NCI-H146 (cell line): ENCODE results near the gene SPEM2.
"Not testable (repeated sequence)": the region's sequence is repeated elsewhere in the genome, so short reads cannot be mapped to it uniquely, and the experiment has no call there.

Experiments used
- DNase-seq: peaks from one replicate; lab custom pipeline; 2025; lab: John Stamatoyannopoulos, UW

Gene SPEM2

DNA sequence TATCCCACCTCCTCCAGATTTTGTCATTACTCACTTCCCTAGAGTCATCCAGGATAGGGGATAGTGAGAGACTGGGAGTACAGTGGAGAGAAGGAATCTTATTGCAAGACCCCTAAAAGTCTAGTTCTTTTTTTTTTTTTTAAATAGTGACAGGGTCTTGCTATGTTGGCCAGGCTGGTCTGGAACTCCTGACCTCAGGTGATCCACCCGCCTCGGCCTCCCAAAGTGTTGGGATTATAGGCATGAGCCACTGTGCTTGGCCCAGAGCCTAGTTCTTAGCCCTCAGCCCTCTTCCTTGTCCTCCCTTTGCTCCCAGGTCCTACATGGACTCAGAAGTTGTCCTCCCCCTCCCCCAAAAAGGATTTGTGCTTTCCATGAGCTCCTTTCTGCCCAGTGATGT, 16.7 kb downstream of the SPEM2 start:
- no peak for DNase-seq

DNA sequence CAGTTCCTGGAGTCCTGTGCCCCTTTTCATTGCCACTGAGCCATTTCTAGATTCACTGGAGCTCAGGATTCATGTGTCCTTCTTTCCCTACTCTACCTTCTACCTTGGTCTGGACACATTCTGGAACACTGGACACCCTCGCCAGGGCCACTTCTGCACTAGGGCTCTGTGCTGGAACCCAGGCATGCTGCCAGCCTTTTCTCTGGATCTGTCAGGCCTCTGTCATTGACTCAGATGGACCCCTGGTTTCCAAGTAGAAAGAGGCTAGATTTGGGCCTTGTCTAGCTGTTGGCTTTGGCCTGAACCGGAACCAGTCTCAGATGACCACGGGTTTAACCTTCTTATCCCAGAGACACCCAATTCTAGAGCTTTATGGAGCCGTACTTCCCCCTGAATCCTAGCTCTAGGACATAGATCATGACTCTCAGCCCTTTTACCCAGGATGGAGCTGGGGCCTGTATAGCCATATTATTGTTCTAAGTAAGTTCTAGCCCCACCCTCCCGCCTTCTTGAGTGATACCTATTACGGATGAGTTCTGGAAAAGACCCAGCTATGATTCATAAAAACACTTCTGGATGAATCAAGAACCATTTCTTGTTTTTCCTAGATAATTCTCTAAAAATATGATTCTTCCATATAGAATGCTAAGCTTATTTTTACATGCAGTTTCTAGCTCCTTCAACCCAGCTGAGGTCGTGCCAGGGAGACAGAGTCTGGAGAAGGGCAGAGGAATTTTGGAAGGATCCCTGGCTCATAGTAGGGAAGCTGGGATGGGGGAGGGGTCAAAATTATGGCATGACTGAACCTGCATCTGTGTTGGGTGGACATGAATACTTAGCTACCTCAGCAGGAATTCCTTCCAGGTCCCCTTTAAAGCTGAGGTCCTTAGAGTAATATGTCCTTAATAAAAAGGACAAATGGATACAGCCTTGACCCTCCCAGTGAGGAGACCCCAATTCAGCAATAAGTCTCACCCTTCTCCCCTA, 18.4 kb downstream of the SPEM2 start:
- DNase-seq: no peak

DNA sequence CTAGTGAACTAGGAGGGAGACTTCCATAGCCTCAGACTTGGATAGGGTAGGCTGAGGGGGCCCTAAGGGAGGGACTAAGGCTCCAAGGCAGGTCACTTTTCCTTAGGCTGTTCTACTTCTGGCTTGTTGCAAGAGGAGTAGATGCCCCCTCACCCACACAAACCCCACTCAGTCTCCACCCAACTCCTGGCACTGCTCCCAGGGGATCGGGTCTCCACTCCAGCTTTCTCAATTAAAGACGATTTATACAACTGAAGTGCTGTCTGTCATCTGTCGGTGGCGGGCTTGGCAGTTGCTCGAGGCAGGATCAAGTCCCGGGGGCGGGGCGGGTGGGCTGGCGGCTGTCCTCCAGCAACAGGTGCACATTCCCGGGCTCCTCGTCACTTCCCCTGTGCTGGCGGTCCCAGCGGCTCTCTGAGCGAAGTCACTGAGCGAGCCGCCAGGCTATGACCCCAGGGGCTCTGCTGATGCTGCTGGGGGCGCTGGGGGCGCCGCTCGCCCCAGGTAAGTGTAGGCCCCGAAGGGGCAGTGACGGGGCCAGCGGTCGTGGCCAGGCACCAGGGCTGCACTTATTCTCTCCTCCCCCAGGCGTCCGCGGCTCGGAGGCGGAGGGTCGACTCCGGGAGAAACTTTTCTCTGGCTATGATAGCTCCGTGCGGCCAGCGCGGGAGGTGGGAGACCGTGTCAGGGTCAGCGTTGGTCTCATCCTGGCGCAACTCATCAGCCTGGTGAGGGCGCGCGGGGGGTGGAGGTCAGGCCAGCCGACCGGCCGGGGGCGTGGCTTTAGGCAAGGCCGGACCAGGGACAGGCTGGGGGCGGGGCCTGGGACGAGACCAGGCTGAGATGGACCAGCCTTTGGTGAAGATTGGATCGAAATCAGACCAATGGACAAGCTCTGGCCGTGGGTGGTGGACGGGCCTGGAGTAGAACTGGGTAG, 19.5 kb downstream of the SPEM2 start, which contains the start of gene CHRNB1:
CHRNB1 (plus strand) TSS at position 380 of the 937 bp plus-strand sequence; CDS start at position 447, 67 bp downstream.
- no peak for DNase-seq

DNA sequence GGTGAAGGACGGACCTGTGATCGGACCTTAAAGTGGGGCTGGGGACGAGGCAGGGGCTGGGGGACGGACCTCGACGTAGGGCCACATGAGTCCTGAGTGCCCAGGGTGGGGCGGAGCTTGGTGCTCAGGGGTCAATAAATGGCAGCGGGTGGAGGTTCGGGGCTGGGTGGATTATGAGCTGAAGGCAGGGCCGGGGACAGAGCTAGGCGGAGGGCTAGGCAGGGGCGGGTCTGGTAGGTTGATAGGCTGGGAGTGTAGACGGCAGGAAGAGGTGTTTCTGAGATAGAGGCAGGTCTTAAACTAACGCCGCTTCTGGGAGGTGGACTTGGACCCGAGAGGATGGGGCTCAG, 20.2 kb downstream of the SPEM2 start:
- DNase-seq: no peak

DNA sequence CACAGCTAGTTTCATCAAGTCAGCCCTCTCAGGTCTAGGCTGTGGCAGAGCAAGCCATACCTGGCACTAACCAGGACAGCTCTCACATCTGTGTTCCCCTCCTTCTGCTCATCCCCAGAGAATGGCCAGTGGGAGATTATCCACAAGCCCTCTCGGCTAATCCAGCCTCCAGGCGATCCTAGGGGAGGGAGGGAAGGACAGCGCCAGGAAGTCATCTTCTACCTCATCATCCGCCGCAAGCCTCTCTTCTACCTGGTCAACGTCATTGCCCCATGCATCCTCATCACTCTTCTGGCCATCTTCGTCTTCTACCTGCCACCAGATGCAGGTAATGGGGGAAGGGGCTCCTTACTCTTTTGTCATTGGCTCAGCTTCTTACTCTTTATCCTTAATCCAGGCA, 23.0 kb downstream of the SPEM2 start:
- DNase-seq: no peak

DNA sequence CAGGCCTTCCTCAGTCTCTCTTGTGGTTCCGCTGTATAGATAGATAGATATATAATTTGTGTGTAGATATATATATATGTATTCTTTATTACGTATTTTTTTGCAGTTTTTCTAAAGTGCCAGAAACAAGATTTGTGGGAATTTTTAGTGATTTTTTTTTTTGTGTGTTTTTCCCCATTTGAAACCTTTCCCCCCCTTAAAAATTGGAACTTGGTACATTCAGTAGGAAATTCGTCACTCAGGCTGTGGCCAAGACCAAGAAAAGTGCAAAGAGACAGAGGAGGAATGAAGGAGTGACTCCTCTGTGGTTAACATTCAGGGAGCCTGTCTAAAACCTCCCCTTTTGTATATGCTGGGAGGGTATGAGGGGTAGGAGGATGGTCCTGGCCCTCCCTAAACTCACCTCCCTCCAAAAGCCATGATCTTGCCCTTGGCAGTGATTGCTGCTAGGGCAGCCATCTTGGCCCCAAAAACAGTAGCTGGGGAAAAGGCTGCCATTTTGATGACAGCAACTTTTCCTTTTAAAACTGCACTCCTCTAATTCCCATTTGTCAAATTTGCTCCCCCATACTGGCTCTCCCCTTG, 34.6 kb downstream of the SPEM2 start:
- DNase-seq: no peak

DNA sequence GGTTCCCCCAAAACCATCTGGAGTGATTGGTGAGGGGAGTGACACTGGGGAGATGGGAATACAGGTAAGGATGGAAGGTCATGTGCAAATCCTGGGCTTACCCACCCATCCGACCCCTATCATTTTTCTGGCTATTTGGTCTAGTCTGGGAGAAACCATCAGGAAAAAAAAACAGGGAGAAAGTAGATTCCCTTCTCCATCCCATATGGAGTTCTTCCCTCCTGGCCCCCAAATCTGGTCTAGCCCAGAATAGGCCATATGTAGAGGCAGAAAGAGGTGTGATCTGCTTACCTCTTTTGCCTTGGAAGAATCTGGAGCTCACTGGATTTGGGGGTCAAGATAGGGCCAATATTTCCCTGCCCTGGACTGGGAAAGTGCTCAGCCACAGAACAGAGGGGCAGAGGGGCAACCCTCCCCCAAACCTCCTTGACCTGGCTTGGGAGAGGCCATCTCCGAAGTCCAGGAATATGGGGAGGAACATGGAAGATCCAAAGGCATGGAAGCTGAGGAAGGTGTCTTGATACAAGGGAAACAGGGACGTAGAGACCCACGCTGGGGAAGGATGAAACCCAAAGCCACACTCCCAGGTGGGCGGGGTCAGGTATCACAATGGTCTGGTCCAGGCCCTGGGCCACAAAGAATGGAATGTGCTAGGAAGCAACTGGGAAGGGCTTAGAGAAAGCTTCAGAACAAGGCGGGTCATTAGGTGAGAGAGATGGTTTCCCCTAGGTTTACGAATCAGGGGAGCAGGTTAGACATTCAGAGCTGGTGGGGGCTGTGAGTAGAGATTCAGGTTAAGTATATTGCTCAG, 35.6 kb downstream of the SPEM2 start:
- DNase-seq: no peak

DNA sequence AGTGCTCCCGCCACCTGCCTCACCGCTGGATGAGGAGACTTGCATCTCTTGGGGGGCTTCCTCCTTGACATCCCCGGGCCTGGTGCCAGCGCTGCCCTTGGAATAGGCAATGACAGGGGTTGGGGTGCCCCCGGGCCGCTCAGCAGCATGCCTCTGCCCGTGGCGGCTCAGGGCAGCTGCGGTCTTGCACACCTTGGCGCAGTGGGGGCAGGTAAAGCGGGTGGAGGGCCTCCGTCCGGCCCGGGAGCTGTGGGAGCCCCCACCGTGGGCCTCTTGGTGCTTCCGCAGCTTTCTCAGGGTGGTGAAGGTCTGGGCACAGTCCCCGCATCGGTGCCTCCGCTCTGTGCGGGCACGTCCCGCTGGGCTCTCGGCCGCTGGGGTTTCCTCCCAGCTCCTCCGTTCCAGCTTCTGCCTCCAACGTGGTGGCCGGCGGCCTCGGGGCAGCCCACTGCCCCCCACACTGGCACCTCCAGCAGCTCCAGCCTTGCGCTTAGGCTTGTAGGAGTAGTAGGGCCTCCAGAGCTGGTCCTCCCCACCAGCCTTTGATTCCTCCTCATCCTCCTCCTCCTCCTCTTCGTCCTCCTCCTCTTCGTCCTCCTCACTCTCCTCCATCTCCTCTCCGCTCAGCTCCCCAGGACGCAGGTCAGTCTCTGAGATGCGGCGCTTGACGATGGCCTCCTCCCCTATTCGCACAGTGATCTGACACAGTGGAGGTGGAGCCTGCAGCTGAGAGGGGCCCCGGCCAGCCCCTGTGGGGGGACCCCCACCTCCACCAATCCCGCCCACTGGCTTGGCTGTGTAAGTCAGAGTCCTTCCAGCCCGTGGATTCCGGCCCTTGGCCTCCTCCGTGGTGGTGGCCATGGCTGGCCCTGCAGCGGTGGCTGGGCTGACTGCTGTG, 37.3 kb downstream of the SPEM2 start:
- no peak for DNase-seq

DNA sequence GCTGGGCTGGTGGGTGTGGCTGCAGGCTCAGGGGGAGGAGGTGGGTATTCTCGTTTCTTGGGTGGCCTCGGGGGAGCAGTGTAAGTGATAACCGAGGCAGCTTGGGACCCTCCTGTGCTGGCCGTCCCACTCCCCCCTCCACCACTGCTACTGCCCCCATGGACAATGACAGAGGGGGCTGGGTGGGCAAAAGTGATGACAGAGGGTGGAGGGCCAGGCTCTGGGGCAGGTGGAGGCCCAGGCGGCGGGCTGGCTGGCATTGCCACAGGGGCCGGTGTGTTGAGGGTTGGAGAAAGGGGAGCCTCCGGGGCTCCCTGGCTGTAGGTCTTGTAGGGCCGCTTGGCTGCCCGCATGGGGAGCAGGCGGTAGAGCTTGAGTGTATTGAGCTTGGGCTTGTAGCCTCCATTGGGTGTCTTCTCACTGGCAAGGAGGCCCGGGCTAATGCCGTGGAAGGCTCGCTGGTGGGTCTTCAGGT, 38.0 kb downstream of the SPEM2 start:
- no peak for DNase-seq

DNA sequence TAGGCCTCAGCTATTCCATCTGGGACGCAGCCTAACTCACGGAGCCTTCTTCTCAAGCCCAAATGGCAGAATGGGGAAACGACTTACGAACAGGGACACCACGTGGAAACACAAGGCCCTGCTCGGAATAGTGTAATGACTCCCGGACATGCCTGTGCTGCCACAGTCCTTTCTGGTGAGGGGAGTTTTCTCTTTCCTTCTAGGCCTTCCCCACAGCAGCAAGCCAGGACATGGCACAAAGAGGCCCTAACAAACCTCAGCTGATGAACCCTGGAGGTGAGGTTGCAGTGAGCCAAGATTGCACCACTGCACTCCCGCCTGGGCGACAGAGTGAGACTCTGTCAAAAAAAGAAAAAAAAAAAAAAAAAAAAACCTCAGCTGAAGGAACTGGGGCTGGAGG, 38.7 kb downstream of the SPEM2 start:
- no peak for DNase-seq

DNA sequence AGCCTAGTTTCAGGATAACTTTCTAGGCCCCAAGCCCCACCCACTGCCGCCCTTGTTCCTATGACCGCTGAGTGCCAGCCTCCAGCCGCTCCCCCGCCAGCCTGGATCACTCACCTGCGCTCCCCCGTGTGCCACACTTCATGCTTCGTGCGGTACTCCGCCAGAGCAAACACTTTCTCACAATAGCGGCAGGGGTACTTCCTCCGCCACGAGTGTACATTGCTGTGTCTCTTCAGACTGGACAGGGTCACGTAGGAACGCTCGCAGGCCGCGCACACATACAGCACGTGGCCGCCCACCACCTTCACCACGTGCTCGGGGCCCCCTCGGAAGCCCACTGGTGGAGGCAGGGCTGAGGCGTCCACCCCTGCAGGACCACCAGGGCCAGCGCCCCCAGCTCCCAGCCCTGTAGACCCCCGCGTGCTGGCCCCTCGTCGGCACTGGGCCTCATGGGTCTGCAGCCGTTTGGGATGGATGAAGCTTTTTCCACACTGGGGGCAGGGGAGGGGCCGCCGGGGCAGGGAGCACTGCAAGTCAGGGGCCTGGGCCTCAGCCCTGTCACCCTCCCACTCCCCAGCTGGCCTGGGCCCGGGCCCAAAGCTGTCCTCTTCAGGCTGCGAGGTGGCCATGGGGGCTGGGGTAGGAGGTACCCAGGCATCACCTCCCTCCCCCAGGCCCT, 40.3 kb downstream of the SPEM2 start:
- DNase-seq: no peak

DNA sequence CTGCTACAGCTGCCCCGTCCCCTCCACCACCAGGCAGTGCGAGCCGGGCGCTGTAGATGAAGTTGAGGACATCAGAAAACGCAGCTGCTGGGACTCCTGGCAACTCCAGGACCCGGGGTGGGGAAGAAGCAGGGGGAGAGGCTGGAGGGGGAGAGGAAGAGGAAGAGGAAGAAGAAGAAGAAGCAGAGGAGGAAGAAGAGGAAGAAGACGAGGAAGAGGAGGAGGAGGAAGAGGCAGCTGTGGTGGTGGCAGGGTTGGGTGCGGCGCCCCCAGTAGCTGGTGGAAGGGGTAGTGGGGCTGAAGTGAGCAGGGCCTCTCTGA, 40.9 kb downstream of the SPEM2 start:
- no peak for DNase-seq

DNA sequence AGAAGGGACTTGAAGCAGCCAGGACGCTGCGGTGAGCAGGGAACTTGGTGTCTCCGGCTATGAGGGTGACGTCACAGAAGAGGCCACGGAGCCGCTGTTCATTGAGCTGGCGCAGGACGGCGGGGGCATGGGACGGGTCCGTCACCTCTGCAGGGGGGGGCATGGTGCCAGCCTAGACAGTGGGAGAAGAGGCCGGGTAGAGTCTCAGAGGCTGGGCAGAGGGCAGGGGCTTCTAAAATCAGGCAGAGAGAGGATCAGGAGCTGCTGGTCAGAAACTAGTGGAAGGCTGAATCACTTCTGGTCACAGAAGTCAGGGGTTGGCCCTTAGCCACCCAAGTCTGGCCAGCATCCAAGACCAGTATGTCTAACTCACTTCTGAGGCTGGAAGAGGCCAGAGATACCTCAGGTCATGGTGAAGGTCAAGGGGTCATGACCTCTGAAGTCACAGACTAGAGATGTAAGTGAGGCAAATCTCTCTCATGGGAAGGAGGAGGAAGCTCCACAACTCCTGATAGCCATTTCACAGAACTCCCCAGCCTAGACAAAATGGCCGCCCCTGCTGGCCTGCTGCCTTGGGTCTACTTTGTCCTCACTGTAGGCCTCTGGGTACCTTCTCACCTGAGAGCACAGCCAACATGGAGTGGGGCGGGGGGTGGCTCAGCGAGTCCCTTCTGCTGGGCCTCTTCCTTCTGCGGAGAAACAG, 41.4 kb downstream of the SPEM2 start:
- no peak for DNase-seq

DNA sequence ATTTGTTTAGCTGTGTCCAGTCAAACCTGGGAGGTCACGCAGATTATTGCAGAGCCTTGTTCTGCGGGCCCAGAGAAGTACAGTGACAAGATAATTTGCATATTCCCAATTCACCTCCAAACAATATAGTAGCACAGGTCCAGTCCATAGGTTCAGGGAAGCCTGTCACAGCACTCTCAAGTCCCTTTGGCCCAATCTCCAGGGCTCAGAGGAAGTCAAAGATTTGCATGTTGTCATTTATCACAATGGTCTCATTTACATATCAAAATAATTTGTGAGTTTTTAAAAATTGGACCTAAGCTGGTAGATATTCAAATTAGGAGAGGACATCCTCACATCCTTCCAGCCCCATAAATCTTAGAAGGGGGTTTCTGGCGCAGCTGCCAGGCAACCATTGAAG, 42.1 kb downstream of the SPEM2 start:
- DNase-seq: no peak

DNA sequence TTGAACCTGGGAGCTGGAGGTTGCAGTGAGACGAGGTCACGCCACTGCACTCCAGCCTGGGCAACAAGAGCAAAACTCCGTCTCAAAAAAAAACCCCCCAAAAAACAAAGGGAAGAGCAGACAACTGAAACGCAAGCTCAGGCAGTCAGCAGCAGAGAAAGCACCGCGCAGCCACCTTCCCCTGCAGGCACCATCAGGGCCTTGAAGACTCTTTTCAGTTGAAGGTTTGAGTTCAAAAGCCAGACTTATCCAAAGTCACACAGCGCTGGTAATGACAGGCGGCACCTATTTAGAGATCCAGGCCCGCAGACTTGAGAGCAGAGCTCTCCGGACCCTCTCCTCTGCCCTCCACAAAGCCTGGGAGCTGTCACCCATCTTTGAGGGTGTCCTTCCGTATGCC, 42.9 kb downstream of the SPEM2 start:
- no peak for DNase-seq

DNA sequence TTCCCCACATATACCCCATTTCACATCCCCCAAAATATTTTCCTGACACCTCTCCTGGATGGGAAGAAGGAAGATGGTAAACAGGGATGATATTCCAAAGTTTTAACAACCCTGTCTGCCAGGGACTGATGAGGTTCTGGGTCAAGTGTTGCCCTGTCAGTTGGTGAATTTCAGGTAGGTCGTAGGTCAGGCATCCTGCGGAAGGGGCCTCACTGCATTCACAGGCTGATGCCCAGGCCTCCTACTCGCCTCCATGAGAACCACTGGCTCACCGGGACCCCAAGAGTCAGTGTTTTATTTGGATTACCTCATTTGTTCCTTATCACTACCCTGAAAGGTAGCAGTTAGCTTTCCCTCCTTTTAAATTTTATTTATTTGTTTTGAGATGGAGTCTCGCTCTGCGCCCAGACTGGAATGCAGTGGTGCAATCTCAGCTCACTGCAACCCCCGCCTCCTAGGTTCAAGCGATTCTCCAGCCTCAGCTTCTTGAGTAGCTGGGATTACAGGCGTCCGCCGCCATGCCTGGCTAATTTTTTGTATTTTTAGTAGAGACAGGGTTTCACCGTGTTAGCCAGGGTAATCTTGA, 43.5 kb downstream of the SPEM2 start:
- DNase-seq: no peak

DNA sequence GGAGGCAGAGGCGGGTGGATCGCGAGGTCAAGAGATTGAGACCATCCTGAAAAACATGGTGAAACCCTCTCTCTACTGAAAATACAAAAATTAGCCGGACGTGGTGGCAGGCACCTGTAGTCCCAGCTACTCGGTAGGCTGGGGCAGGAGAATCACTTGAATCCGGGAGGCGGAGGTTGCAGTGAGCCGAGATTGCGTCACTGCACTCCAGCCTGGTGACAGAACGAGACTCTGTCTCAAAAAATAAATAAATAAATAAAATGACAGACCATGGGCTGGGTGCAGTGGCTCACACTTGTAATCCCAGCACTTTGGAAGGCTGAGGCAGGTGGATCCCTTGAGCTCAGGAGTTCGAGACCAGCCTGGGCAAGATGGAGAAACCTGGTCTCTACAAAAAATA, 44.4 kb downstream of the SPEM2 start:
- not testable (repeated sequence) for DNase-seq

DNA sequence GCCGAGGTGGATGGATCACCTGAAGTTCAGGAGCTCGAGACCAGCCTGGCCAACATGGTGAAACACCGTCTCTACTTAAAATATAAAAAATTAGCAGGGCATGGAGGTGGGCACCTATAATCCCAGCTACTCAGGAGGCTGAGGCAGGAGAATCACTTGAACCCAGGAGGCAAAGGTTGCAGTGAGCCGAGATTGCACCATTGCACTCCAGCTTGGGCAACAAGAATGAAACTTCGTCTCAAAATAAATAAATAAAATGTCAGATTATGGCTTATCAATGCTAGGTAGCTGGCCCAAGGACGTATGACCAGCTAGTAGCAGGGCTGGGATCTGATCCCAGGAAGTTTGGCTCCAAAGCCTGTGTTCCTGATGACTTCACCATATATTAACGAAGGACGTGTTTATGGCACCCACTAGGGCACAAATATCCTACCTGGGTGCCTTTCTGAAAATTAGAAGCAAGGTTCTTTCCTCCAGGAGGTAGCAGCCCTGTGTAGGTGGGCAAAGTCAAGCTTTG, 45.1 kb downstream of the SPEM2 start:
- DNase-seq: not testable (repeated sequence)

DNA sequence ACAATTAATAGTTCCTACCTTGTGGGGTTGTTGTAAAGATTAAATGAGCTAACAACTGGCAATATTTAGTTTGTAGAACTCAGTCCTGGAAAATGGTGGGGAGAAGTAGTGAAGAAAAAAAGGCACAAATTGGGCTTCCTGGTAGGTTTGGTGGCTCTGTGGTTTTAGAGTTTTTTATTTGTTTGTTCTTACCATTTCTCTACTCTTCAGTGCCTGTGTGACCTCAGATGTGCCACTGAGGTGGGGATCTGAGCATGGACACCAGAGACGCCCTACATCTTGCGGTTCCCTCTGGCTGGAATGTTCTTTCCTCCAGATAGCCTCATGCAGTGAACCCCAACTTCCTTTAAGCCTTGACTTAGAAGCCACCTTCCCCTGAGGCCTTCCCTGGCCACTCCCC, 46.3 kb downstream of the SPEM2 start:
- DNase-seq: no peak
